ENCODE measurements around the gene HS6ST3.

Gene HS6ST3

GRCh38 chr13:96243376-96243775 is 153.5 kb downstream of the HS6ST3 start:
- Histone ChIP-seq H3K4me3 (ENCODE audit: low read depth, low read length) (no peak overlapping the region), H3K27ac (ENCODE audit: low read depth, low read length) (no peak overlapping the region), H3K36me3 (ENCODE audit: control insufficient read depth, insufficient read depth, low read length) (no peaks in the 10 kb centered on the region), H3K27me3 (ENCODE audit: control insufficient read depth, insufficient read depth, low read length) (no peaks in the 10 kb centered on the region), H3K9me3 (ENCODE audit: control insufficient read depth, insufficient read depth, low read depth, low read length) (no peaks in the 10 kb centered on the region), H3K9ac (ENCODE audit: low read length) (no peak overlapping the region), H3K4me1 (ENCODE audit: control insufficient read depth, insufficient read depth, low read length) (peaks cover 7% of the 10 kb centered on the region; the same call in 1 of the 2 replicates)

GRCh38 chr13:96248103-96248502 is 158.2 kb downstream of the HS6ST3 start:
- H3K27me3 ChIP-seq (ENCODE audit: control insufficient read depth, insufficient read depth, low read length) = no peaks in the 10 kb centered on the region
- H3K9ac ChIP-seq (ENCODE audit: low read length) = no peak overlapping the region

GRCh38 chr13:96248996-96249395 is 159.1 kb downstream of the HS6ST3 start:
- Histone ChIP-seq H3K9me3 (ENCODE audit: control insufficient read depth, insufficient read depth, low read depth, low read length) (peaks cover 8% of the 10 kb centered on the region), H3K36me3 (ENCODE audit: control insufficient read depth, insufficient read depth, low read length) (no peaks in the 10 kb centered on the region), H3K4me1 (ENCODE audit: control insufficient read depth, insufficient read depth, low read length) (peaks cover 7% of the 10 kb centered on the region; the same call in 1 of the 2 replicates), H3K27ac (ENCODE audit: low read depth, low read length) (no peak overlapping the region), H3K9ac (ENCODE audit: low read length) (no peak overlapping the region), H3K27me3 (ENCODE audit: control insufficient read depth, insufficient read depth, low read length) (no peaks in the 10 kb centered on the region), H3K4me3 (ENCODE audit: low read depth, low read length) (no peak overlapping the region)

More at GRCh38 chr13:96248103-96248502, 158.2 kb downstream of the HS6ST3 start:
- H3K27ac ChIP-seq (ENCODE audit: low read depth, low read length) = no peak overlapping the region
- peaks cover 7% of the 10 kb centered on the region; the same call in 1 of the 2 replicates for H3K4me1 ChIP-seq (ENCODE audit: control insufficient read depth, insufficient read depth, low read length)
- H3K9me3 ChIP-seq (ENCODE audit: control insufficient read depth, insufficient read depth, low read depth, low read length) = peaks cover 8% of the 10 kb centered on the region
- H3K36me3 ChIP-seq (ENCODE audit: control insufficient read depth, insufficient read depth, low read length) = no peaks in the 10 kb centered on the region
- H3K4me3 ChIP-seq (ENCODE audit: low read depth, low read length) = no peak overlapping the region

- H3K4me3 ChIP-seq (ENCODE audit: low read depth, low read length) = no peak overlapping the region
- no peaks in the 10 kb centered on the region for H3K36me3 ChIP-seq (ENCODE audit: control insufficient read depth, insufficient read depth, low read length)
- peaks cover 8% of the 10 kb centered on the region for H3K9me3 ChIP-seq (ENCODE audit: control insufficient read depth, insufficient read depth, low read depth, low read length)
- no peaks in the 10 kb centered on the region for H3K27me3 ChIP-seq (ENCODE audit: control insufficient read depth, insufficient read depth, low read length)
- no peaks in the 10 kb centered on the region for H3K4me1 ChIP-seq (ENCODE audit: control insufficient read depth, insufficient read depth, low read length)
- no peak overlapping the region for H3K9ac ChIP-seq (ENCODE audit: low read length)
- H3K27ac ChIP-seq (ENCODE audit: low read depth, low read length) = no peak overlapping the region
These were observed 163.0 kb downstream of the HS6ST3 start for GRCh38 chr13:96252903-96253302.

GRCh38 chr13:96273196-96273595 is 183.3 kb downstream of the HS6ST3 start:
- Histone ChIP-seq H3K9me3 (ENCODE audit: control insufficient read depth, insufficient read depth, low read depth, low read length) (no peaks in the 10 kb centered on the region), H3K4me1 (ENCODE audit: control insufficient read depth, insufficient read depth, low read length) (peaks cover 3% of the 10 kb centered on the region; the same call in 1 of the 2 replicates), H3K36me3 (ENCODE audit: control insufficient read depth, insufficient read depth, low read length) (no peaks in the 10 kb centered on the region), H3K27me3 (ENCODE audit: control insufficient read depth, insufficient read depth, low read length) (no peaks in the 10 kb centered on the region), H3K9ac (ENCODE audit: low read length) (no peak overlapping the region), H3K27ac (ENCODE audit: low read depth, low read length) (no peak overlapping the region), H3K4me3 (ENCODE audit: low read depth, low read length) (no peak overlapping the region)

- no peak overlapping the region for H3K4me3 ChIP-seq (ENCODE audit: low read depth, low read length)
- no peaks in the 10 kb centered on the region for H3K27me3 ChIP-seq (ENCODE audit: control insufficient read depth, insufficient read depth, low read length)
- H3K9me3 ChIP-seq (ENCODE audit: control insufficient read depth, insufficient read depth, low read depth, low read length) = no peaks in the 10 kb centered on the region
These were observed 184.1 kb downstream of the HS6ST3 start for GRCh38 chr13:96274046-96274445.

GRCh38 chr13:96279904-96280303 is 190.0 kb downstream of the HS6ST3 start:
- no peak overlapping the region for H3K4me3 ChIP-seq (ENCODE audit: low read depth, low read length)
- H3K27me3 ChIP-seq (ENCODE audit: control insufficient read depth, insufficient read depth, low read length) = no peaks in the 10 kb centered on the region
- H3K9ac ChIP-seq (ENCODE audit: low read length) = no peak overlapping the region

More at GRCh38 chr13:96274046-96274445, 184.1 kb downstream of the HS6ST3 start:
- H3K27ac ChIP-seq (ENCODE audit: low read depth, low read length) = no peak overlapping the region
- peaks cover 3% of the 10 kb centered on the region; the same call in 1 of the 2 replicates for H3K4me1 ChIP-seq (ENCODE audit: control insufficient read depth, insufficient read depth, low read length)
- no peaks in the 10 kb centered on the region for H3K36me3 ChIP-seq (ENCODE audit: control insufficient read depth, insufficient read depth, low read length)
- no peak overlapping the region for H3K9ac ChIP-seq (ENCODE audit: low read length)

GRCh38 chr13:96284971-96285370 is 195.1 kb downstream of the HS6ST3 start:
- Histone ChIP-seq H3K9me3 (ENCODE audit: control insufficient read depth, insufficient read depth, low read depth, low read length) (no peaks in the 10 kb centered on the region), H3K27me3 (ENCODE audit: control insufficient read depth, insufficient read depth, low read length) (no peaks in the 10 kb centered on the region), H3K4me3 (ENCODE audit: low read depth, low read length) (no peak overlapping the region), H3K36me3 (ENCODE audit: control insufficient read depth, insufficient read depth, low read length) (no peaks in the 10 kb centered on the region), H3K4me1 (ENCODE audit: control insufficient read depth, insufficient read depth, low read length) (no peaks in the 10 kb centered on the region), H3K9ac (ENCODE audit: low read length) (no peak overlapping the region), H3K27ac (ENCODE audit: low read depth, low read length) (no peak overlapping the region)

More at GRCh38 chr13:96279904-96280303, 190.0 kb downstream of the HS6ST3 start:
- no peak overlapping the region for H3K27ac ChIP-seq (ENCODE audit: low read depth, low read length)
- H3K4me1 ChIP-seq (ENCODE audit: control insufficient read depth, insufficient read depth, low read length) = no peaks in the 10 kb centered on the region
- H3K9me3 ChIP-seq (ENCODE audit: control insufficient read depth, insufficient read depth, low read depth, low read length) = no peaks in the 10 kb centered on the region
- no peaks in the 10 kb centered on the region for H3K36me3 ChIP-seq (ENCODE audit: control insufficient read depth, insufficient read depth, low read length)

- no peaks in the 10 kb centered on the region for H3K9me3 ChIP-seq (ENCODE audit: control insufficient read depth, insufficient read depth, low read depth, low read length)
- no peak overlapping the region for H3K9ac ChIP-seq (ENCODE audit: low read length)
- no peak overlapping the region for H3K4me3 ChIP-seq (ENCODE audit: low read depth, low read length)
- no peaks in the 10 kb centered on the region for H3K27me3 ChIP-seq (ENCODE audit: control insufficient read depth, insufficient read depth, low read length)
- no peaks in the 10 kb centered on the region for H3K36me3 ChIP-seq (ENCODE audit: control insufficient read depth, insufficient read depth, low read length)
- no peaks in the 10 kb centered on the region for H3K4me1 ChIP-seq (ENCODE audit: control insufficient read depth, insufficient read depth, low read length)
- no peak overlapping the region for H3K27ac ChIP-seq (ENCODE audit: low read depth, low read length)
These were observed 195.8 kb downstream of the HS6ST3 start for GRCh38 chr13:96285729-96286128.

GRCh38 chr13:96294930-96295881 is 205.3 kb downstream of the HS6ST3 start:
- peak overlapping the region; percentile 7; the same call in 1 of the 2 replicates for H3K4me3 ChIP-seq (ENCODE audit: low read depth, low read length)
- peaks cover 32% of the 10 kb centered on the region for H3K4me1 ChIP-seq (ENCODE audit: control insufficient read depth, insufficient read depth, low read length)
- no peaks in the 10 kb centered on the region for H3K9me3 ChIP-seq (ENCODE audit: control insufficient read depth, insufficient read depth, low read depth, low read length)
- H3K9ac ChIP-seq (ENCODE audit: low read length) = peak overlapping the region; percentile 45
- H3K36me3 ChIP-seq (ENCODE audit: control insufficient read depth, insufficient read depth, low read length) = no peaks in the 10 kb centered on the region
- H3K27ac ChIP-seq (ENCODE audit: low read depth, low read length) = peak overlapping the region; percentile 86
- H3K27me3 ChIP-seq (ENCODE audit: control insufficient read depth, insufficient read depth, low read length) = no peaks in the 10 kb centered on the region

- H3K9ac ChIP-seq (ENCODE audit: low read length) = no peak overlapping the region
- peaks cover 32% of the 10 kb centered on the region for H3K4me1 ChIP-seq (ENCODE audit: control insufficient read depth, insufficient read depth, low read length)
These were observed 207.5 kb downstream of the HS6ST3 start for GRCh38 chr13:96297360-96297759.

More at GRCh38 chr13:96297360-96297759, 207.5 kb downstream of the HS6ST3 start:
- H3K27me3 ChIP-seq (ENCODE audit: control insufficient read depth, insufficient read depth, low read length) = no peaks in the 10 kb centered on the region
- H3K4me3 ChIP-seq (ENCODE audit: low read depth, low read length) = no peak overlapping the region
- H3K27ac ChIP-seq (ENCODE audit: low read depth, low read length) = no peak overlapping the region
- no peaks in the 10 kb centered on the region for H3K36me3 ChIP-seq (ENCODE audit: control insufficient read depth, insufficient read depth, low read length)
- no peaks in the 10 kb centered on the region for H3K9me3 ChIP-seq (ENCODE audit: control insufficient read depth, insufficient read depth, low read depth, low read length)

Measured in HUES6 (cell line).